ENCODE data around the gene EHBP1. TPM values are rescaled to one million over a fixed set of nuclear protein-coding genes. Genes with fewer than 3 reads are reported as not detected.
"Not testable (repeated sequence)": the region's sequence is repeated elsewhere in the genome, so short reads cannot be mapped to it uniquely, and the experiment has no call there.

The EHBP1 gene
- total RNA-seq, 1 donor from 2014 or later: 46.5 TPM

- no peaks in the 10 kb centered on the region for H3K4me1 Mint-ChIP-seq (ENCODE audit: unreplicated experiment)
- peaks cover 74% of the 10 kb centered on the region for H3K27me3 Mint-ChIP-seq (ENCODE audit: unreplicated experiment)
- H3K27ac Mint-ChIP-seq (ENCODE audit: unreplicated experiment): no peak overlapping the region
- TF ChIP-seq CTCF (IDR thresholded peaks at IDR 0.05): no peak
- no peak overlapping the region for H3K4me3 Mint-ChIP-seq (ENCODE audit: unreplicated experiment)
- no peaks in the 10 kb centered on the region for H3K36me3 Mint-ChIP-seq (ENCODE audit: unreplicated experiment)
- DNase-seq (ENCODE audit: extremely low spot score, unreplicated experiment): no peak
- H3K9me3 Mint-ChIP-seq (ENCODE audit: unreplicated experiment): no peaks in the 10 kb centered on the region
Observed at GRCh38 chr2:63066265-63066664, 360.8 kb downstream of the EHBP1 start.

GRCh38 chr2:63066838-63067237 lies 361.3 kb downstream of the EHBP1 start:
- no peaks in the 10 kb centered on the region for H3K36me3 Mint-ChIP-seq (ENCODE audit: unreplicated experiment)
- DNase-seq (ENCODE audit: extremely low spot score, unreplicated experiment): no peak
- TF ChIP-seq CTCF (IDR thresholded peaks at IDR 0.05): no peak
- H3K27ac Mint-ChIP-seq (ENCODE audit: unreplicated experiment): no peak overlapping the region
- no peaks in the 10 kb centered on the region for H3K9me3 Mint-ChIP-seq (ENCODE audit: unreplicated experiment)
- H3K4me3 Mint-ChIP-seq (ENCODE audit: unreplicated experiment): no peak overlapping the region
- H3K4me1 Mint-ChIP-seq (ENCODE audit: unreplicated experiment): no peaks in the 10 kb centered on the region
- H3K27me3 Mint-ChIP-seq (ENCODE audit: unreplicated experiment): peaks cover 68% of the 10 kb centered on the region

GRCh38 chr2:63071664-63072063 lies 366.2 kb downstream of the EHBP1 start:
- no peak for TF ChIP-seq CTCF (IDR thresholded peaks at IDR 0.05)
- no peak overlapping the region for H3K4me3 Mint-ChIP-seq (ENCODE audit: unreplicated experiment)
- H3K4me1 Mint-ChIP-seq (ENCODE audit: unreplicated experiment): no peaks in the 10 kb centered on the region
- DNase-seq (ENCODE audit: extremely low spot score, unreplicated experiment): no peak
- H3K36me3 Mint-ChIP-seq (ENCODE audit: unreplicated experiment): no peaks in the 10 kb centered on the region
- peaks cover 46% of the 10 kb centered on the region for H3K27me3 Mint-ChIP-seq (ENCODE audit: unreplicated experiment)
- no peaks in the 10 kb centered on the region for H3K9me3 Mint-ChIP-seq (ENCODE audit: unreplicated experiment)
- no peak overlapping the region for H3K27ac Mint-ChIP-seq (ENCODE audit: unreplicated experiment)

- Mint-ChIP-seq H3K9me3 (ENCODE audit: unreplicated experiment) (no peaks in the 10 kb centered on the region), H3K36me3 (ENCODE audit: unreplicated experiment) (no peaks in the 10 kb centered on the region), H3K27ac (ENCODE audit: unreplicated experiment) (no peak overlapping the region), H3K4me1 (ENCODE audit: unreplicated experiment) (no peaks in the 10 kb centered on the region), H3K27me3 (ENCODE audit: unreplicated experiment) (peaks cover 46% of the 10 kb centered on the region), H3K4me3 (ENCODE audit: unreplicated experiment) (no peak overlapping the region)
- no peak for TF ChIP-seq CTCF (IDR thresholded peaks at IDR 0.05)
- no peak for DNase-seq (ENCODE audit: extremely low spot score, unreplicated experiment)
Observed at GRCh38 chr2:63073994-63074393, 368.5 kb downstream of the EHBP1 start.

GRCh38 chr2:63074399-63074798 lies 368.9 kb downstream of the EHBP1 start:
- not testable (repeated sequence) for DNase-seq (ENCODE audit: extremely low spot score, unreplicated experiment); H3K36me3 Mint-ChIP-seq (ENCODE audit: unreplicated experiment); H3K4me3 Mint-ChIP-seq (ENCODE audit: unreplicated experiment); H3K4me1 Mint-ChIP-seq (ENCODE audit: unreplicated experiment); H3K27ac Mint-ChIP-seq (ENCODE audit: unreplicated experiment); H3K9me3 Mint-ChIP-seq (ENCODE audit: unreplicated experiment)
- H3K27me3 Mint-ChIP-seq (ENCODE audit: unreplicated experiment): peaks cover 44% of the 10 kb centered on the region

Data from osteocyte (in vitro differentiated cells).